Stimulated activated CD4-positive, alpha-beta T cell treated with anti-CD3 and anti-CD28 coated beads, Interleukin-4, amount 100 ng/mL, for 48 hours (primary cell): Measurements from ENCODE around the gene GRIP1.

Experiments
- DNase-seq, 2 donors: peaks; one replicate each; pipeline ENCODE4 v3.0.0-alpha.2; 2020; ENCODE audit warnings: low read depth in 2 of 2

GRIP1 gene

DNA sequence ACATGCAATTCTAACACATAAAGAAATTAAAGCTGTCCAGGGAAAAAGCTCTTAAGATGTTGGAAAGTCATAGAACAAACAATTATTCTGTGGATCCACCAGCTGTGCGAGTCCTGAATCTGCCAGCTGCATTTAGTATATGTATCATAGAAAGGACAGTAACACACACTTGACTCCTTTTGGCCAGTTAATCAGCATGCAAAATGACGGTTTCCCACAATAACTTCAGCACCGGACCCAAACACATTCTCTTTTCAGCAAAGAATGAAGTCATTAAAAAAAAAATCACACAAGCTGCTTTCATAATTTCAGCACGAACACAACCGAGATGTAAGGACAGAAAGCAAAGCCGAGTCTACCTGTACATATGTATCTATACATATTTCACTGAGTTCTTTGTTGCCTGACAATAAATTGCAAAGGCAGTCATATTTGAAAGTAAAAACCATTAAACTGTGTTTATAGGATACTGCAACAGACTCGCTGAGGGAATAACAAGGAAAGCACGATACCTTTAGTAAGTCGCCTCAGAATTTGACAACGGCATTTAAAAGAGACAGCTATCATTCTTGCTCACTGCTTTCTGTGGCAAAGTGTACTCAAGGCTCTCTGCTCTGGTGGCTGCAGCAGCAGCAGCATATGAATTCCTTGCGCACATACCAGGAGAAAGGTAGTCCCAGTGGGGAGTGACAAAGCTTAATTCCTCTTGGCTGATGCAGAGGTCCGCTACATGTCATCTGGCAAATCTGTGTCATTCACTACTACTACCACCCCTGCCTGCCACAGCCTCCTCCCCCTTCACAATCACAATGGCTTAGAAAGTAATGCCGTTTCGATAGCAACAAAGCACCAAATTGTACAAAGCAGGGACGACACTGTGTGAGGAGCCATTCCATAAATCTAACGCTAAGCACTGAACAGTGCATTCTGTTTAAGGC is at the start of gene GRIP1:
TSS of gene GRIP1 (minus strand) at position 739 of the 938 bp plus-strand sequence. CDS start at position 567, 172 bp downstream.
- no peak for DNase-seq

GRCh38 chr12:66726556-66726955 is 47.7 kb upstream of the GRIP1 start:
- DNase-seq: no peak

- no peak for DNase-seq
These were observed 46.2 kb upstream of the GRIP1 start for GRCh38 chr12:66725031-66725430.

DNA sequence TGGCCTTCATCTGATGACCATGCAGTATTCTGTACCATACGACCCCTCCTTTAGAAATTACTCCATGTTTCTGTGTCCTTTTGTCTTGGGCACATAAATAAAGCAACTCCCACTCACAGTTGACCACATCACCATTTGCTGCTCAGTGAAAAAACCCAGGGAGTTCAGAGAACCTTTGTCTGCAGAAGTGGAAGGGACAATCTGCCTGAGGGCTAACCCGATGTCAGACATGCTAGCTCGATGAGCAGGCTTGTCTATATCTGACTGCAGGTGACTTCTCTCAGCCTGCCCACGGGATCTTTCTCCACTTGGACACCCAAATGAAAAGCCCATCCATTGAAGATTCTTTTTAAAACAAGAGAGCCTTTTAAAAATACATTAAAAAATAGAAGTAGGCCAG is 45.7 kb upstream of the GRIP1 start:
- no peak for DNase-seq

- no peak for DNase-seq
These were observed 45.1 kb upstream of the GRIP1 start for GRCh38 chr12:66724026-66724425.

DNA sequence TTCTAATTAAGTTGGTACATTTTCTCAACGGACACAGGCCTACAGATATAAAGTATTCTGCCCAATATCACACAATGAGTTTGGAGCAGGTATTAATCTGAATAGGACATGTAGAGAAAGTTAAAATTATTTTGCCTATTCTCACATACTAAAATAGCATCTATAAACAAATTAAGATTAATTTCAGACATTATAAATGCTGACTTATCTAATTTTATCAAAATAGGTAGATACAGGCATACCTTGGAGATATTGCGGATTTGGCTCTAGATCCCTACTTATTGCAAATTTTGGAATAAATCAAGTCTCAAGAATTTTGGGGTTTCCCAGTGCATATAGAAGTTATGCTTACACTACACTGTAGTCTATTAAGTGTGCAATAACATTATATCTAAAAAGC is 41.0 kb upstream of the GRIP1 start:
- DNase-seq: no peak

- DNase-seq: no peak
These were observed 38.3 kb upstream of the GRIP1 start for GRCh38 chr12:66717036-66717673.

- DNase-seq: no peak
These were observed 37.6 kb upstream of the GRIP1 start for GRCh38 chr12:66716522-66716921.

GRCh38 chr12:66714709-66715108 is 35.8 kb upstream of the GRIP1 start:
- no peak for DNase-seq

DNA sequence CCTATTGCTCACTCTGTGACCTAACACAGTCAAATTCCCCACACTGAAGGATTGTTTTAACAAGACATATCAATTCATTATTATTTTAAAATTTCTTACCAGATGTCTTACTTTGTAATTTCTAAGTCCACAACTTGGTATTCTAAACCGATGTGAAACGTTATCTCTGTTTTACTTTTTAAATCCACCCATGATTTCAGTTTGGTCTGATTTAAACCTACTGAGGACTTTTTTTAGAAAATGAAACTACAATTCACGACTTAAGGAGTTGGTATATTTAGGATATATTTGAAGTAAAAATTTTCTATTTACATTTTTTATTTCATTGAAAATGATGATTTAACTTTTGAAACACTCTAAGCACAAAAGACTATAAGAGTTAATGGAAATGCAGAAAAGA is 35.1 kb upstream of the GRIP1 start:
- DNase-seq: no peak

DNA sequence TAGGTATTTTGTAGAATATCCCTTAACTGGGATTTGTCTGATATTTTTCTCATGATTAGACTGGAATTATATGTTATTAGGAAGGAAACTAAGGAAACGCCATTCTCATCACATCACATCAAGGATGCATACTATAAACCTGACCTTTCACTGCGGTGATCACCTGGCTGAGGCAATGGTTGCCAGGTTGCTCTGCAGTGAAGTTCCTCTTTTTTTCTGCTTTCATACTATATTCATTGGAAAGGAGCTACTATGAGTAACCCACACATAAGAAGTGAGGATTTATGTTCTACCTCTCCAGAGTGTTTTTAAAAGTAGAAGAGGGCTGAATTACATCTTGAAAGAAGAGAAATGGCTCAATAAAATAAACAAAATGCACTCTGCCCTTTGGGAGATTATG is 31.0 kb upstream of the GRIP1 start:
- no peak for DNase-seq

GRCh38 chr12:66709457-66709773 is 30.5 kb upstream of the GRIP1 start:
- no peak for DNase-seq

- DNase-seq: no peak
These were observed 30.0 kb upstream of the GRIP1 start for GRCh38 chr12:66708704-66709456.

GRCh38 chr12:66707002-66707697 is 28.3 kb upstream of the GRIP1 start:
- DNase-seq: no peak

DNA sequence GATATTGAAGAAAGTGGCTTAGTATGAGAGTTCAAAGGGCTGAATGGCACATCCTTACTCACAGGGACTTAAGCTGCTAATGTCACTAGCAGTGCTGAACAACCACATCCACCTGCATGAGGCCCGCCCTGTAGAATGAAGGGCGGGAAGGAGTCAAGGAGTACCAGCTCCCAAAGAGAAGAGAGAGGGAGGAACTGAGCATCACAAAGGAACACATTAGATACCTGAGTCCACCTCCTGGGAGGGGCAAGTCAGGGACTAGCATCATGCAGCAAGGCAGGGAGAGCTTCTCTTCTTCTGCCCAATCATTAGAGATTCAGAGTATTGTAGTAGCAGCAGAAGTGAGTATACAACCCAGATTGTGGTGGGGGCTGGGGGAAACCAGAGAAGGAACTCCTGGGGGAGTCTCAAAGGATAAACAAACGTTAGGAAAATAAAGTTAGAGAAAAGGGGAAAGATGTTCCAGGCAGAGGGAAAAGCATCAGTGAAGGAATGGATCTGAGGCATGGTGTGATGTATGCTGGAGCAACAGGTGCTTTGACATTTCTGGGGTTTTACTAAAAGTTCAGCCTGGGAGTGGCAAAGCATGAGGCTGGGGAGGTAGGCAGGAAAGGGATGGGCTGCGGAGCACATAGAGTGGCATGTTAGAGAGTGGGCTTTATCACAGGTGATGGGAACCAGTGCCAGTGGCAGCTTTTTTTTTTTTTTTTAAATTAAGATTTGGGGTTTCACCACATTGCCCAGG is 21.0 kb upstream of the GRIP1 start:
- DNase-seq: no peak

- DNase-seq: no peak
These were observed 19.7 kb upstream of the GRIP1 start for GRCh38 chr12:66698558-66698957.

DNA sequence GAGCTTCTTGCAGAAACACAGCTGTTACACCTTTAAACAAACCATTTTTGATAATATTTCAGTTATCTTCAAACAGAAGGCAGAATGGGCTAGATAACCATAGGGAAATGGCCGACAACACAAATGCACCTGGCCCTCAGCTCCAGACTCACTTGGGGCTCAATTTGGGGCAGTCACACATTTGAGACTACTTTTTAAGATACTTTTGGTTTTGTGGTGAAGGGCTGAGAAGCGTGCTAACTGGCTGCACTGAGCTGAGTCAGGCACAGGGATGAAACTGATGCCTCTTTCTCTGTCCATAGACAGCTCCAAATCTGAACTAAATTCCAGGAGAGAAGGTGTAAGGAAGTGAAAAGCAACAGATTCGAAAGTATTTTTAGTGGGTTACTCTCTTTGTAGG is 18.5 kb upstream of the GRIP1 start:
- DNase-seq: no peak

DNA sequence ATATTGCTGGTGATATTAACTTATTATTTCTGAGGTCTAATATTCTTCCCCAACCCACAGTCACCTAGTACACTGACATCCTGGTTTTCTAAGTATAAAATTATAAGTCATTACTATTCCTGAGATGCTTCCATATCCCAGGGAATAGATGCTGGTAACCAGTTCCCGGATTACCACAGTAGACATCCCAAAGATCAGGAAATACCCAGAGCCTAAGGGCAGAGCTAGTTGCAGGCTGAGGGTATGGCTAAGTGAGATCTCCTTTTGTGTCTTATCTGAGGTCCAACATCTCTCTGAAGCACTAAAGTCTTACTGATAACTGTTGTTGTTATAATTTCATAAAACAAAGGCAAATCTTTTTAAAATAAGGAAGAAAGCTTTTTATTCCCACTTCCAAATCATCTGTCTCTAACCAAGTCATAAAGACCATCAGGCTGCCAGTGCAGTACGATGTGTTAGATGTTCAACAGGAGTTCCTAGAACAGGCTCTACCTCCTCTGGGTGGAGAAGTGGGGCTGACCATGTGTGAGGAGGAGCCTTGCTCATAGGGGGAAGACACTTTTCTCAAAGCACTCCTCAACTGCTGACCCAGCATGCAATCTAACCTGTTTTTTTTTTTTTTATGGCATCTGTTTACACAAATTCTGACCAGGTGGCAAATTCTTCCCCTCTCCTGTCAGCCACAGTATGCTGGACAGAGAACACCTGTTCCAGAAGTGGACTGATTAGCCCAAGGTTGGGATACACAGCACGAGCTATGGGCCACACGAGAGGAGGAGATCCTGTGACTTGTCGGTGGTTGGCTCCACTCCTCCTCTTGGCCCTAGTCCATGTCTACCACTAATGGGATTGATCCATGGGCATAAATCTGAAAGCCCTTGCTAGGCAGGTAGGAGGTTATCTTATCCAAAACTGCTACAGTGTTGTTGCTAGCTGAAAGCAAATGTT is 16.1 kb upstream of the GRIP1 start:
- no peak for DNase-seq

- DNase-seq: no peak
These were observed 15.1 kb upstream of the GRIP1 start for GRCh38 chr12:66693901-66694513.

DNA sequence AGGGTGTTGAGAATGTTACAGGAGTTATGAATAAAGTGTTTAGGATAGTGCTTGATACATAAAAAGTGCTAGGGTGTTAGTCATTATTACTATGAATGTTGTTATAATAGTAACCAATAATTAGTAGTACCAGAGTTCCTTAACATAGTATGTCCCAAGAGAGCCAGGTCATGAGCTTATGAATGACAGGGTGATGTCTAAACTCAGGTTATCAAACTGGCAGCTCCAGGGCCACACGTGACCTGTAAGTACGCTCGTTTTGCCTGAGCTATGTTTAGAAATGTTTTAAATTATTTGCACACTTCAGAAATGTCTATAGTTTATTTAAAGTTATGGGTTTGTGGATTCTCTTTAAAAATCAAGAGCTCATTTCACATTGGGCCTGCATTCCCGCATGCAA is 14.1 kb upstream of the GRIP1 start:
- DNase-seq: no peak
